ENCODE data around the gene FOXO3. TPM values are rescaled to one million over a fixed set of nuclear protein-coding genes. Genes with fewer than 3 reads are reported as not detected.

FOXO3 gene
- total RNA-seq (100 to 1,000 TPM in 3 of 4 donors, 10 to 100 TPM in 1; 28.3 to 160 (median 144) TPM), polyA plus RNA-seq (10 to 100 TPM; 20.6 to 76.5 (median 35.8) TPM)
- long read RNA-seq, donor 1, full-length matches to known transcripts: 32 of 45 reads
- long read RNA-seq, donor 1, partial matches to known transcripts: 7 of 45 reads
- long read RNA-seq, donor 1, other reads (novel, unspliced or antisense): 6 of 45 reads
- long read RNA-seq, donor 2, full-length matches to known transcripts: 410 of 666 reads
- long read RNA-seq, donor 2, partial matches to known transcripts: 194 of 666 reads
- long read RNA-seq, donor 2, other reads (novel, unspliced or antisense): 62 of 666 reads

DNA sequence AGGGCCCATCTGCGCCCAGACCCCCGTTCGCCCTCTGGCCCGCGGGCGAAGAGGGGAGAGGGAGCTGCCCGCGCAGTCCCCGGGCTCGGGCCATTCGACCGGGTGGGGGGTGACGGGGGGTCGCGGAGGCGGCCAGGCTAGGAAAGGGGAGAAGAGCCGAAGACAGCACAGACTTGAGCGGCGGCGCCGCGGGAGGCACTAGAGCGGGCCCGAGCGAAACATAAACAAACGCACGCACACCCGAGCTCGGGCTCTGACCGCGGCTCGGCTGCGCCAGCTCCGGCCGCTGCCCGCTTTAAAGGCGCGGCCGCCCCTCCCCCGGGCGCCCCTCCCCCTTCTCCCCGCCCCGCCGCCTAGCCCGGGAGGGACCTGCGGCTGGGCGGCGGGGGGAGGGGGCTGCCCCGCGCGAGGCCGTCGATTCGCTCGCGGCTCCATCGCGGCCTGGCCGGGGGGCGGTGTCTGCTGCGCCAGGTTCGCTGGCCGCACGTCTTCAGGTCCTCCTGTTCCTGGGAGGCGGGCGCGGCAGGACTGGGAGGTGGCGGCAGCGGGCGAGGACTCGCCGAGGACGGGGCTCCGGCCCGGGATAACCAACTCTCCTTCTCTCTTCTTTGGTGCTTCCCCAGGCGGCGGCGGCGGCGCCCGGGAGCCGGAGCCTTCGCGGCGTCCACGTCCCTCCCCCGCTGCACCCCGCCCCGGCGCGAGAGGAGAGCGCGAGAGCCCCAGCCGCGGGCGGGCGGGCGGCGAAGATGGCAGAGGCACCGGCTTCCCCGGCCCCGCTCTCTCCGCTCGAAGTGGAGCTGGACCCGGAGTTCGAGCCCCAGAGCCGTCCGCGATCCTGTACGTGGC is at the start of gene FOXO3:
Gene FOXO3 (plus strand): TSS at position 455 of the 846 bp plus-strand sequence. CDS start 292 bp downstream, at position 747.
- peak; percentile 92 to 96 for DNase-seq
- WGBS, 3 donors: 1 to 7% (median 4%) methylated on average over 27 to 109 of the region's 110 CpGs
- intact Hi-C loops (cut with DNase I): loop anchor here (5.0 kb wide), 4 partner anchors 47 to 222 kb away; no protein-coding TSS in a partner anchor
- Histone ChIP-seq H3K4me1 (peaks cover 41% of the 10 kb centered on the region), H3K9me3 (no peaks in the 10 kb centered on the region), H3K27me3 (ENCODE audit: insufficient read depth in 3 of 3, low read length in 2 of 3) (no peaks in the 10 kb centered on the region), H3K27ac (peak within 1 kb of the TSS; percentile 95), H3K36me3 (ENCODE audit: insufficient read depth in 1 of 2, low read depth in 1 of 2) (no peaks in the 10 kb centered on the region), H3K4me3 (peak within 1 kb of the TSS; percentile 76)
- TF ChIP-seq, protein P1, sequence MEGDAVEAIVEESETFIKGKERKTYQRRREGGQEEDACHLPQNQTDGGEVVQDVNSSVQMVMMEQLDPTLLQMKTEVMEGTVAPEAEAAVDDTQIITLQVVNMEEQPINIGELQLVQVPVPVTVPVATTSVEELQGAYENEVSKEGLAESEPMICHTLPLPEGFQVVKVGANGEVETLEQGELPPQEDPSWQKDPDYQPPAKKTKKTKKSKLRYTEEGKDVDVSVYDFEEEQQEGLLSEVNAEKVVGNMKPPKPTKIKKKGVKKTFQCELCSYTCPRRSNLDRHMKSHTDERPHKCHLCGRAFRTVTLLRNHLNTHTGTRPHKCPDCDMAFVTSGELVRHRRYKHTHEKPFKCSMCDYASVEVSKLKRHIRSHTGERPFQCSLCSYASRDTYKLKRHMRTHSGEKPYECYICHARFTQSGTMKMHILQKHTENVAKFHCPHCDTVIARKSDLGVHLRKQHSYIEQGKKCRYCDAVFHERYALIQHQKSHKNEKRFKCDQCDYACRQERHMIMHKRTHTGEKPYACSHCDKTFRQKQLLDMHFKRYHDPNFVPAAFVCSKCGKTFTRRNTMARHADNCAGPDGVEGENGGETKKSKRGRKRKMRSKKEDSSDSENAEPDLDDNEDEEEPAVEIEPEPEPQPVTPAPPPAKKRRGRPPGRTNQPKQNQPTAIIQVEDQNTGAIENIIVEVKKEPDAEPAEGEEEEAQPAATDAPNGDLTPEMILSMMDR (IDR thresholded peaks at IDR 0.05): no peak
- peak; percentile 57 to 64 (median 62) for ATAC-seq

DNA sequence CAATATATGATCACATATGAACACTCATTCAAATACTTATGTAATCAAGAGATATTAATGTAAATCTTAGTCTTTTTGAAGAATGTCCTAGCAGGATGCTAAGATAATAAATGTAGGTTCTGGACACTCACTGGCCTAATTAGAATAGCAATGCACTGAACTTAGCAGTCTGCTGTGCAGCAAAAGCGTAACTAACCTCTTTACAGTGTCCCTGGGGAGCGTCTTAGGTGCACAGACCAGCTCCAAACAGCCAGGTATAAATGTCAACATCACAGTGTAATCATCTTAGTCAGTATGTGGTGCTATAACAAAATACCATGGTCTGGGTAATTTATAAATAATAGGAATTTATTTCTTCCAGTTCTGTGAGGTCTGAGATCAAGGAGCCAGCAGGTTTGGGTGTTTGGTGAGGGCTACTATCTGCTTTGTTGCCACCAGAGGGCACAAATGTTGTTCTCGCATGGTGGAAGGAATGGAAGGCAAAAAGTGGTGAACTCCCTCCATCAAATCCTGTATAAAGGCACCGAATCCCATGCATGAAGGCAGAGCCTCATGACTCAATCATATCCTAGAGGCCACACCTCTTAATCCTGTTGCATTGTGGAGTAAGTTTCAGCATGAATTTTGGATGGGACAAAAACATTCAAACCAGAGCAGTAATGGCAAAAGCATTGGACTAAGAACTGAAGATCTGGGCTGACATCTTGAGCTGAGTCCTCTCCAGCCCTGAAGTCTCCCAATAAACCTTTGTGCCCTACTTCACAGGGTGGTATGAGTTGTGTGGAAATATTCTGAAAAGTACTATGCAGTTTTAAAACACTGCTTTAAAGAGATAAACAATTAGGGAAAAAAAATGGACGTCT is 41.8 kb upstream of the FOXO3 start:
- intact Hi-C loops (cut with DNase I): no loop called here
- H3K9me3 ChIP-seq: no peaks in the 10 kb centered on the region
- H3K4me1 ChIP-seq: no peaks in the 10 kb centered on the region
- WGBS, 3 donors: 82 to 83% (median 83%) methylated on average over 5 of the region's 5 CpGs
- H3K36me3 ChIP-seq (ENCODE audit: insufficient read depth in 1 of 2, low read depth in 1 of 2): peaks cover 0 to 33% of the 10 kb centered on the region in 2 donors
- H3K27ac ChIP-seq: no peak overlapping the region
- no peak overlapping the region for H3K4me3 ChIP-seq
- no peak for DNase-seq
- TF ChIP-seq, protein P1 (IDR thresholded peaks at IDR 0.05): no peak
- H3K27me3 ChIP-seq (ENCODE audit: insufficient read depth in 3 of 3, low read length in 2 of 3): no peaks in the 10 kb centered on the region
- no peak for ATAC-seq

DNA sequence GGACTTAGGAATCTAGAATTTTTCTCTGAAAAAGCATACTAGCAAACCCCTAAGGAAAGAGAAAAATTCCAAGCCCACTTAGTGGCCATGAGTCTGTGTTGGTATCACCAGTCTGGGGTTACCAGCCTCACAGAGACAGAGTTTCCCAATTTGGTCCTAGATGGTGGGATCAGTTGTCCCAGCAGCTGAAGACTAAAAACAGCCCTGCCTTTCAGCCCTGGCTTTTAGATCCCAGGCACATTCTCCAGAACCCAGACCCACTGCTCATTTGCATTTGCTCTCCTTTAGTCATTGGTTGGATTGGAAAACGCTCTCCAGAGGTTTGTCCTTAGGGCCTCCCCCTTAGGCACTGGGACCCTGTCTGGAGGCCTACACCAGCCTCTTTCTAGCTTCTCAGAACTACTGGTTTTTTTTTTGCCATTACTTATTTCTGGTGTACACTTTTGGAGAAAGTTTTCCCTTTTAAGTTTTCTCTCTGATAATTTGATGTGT is 39.1 kb upstream of the FOXO3 start:
- H3K9me3 ChIP-seq: no peaks in the 10 kb centered on the region
- ATAC-seq (no peak), DNase-seq (no peak)
- no peaks in the 10 kb centered on the region for H3K4me1 ChIP-seq
- H3K36me3 ChIP-seq (ENCODE audit: insufficient read depth in 1 of 2, low read depth in 1 of 2): peaks cover 0 to 33% of the 10 kb centered on the region in 2 donors
- H3K27ac ChIP-seq: no peak overlapping the region
- H3K27me3 ChIP-seq (ENCODE audit: insufficient read depth in 3 of 3, low read length in 2 of 3): no peaks in the 10 kb centered on the region
- WGBS, 3 donors: 88 to 89% (median 89%) methylated on average over 1 of the region's 1 CpG
- TF ChIP-seq, protein P1 (IDR thresholded peaks at IDR 0.05): no peak
- H3K4me3 ChIP-seq: no peak overlapping the region
- intact Hi-C loops (cut with DNase I): loop anchor here in 1 of 2 donors (10.0 kb wide), 2 partner anchors 407 to 537 kb away; no protein-coding TSS in a partner anchor

DNA sequence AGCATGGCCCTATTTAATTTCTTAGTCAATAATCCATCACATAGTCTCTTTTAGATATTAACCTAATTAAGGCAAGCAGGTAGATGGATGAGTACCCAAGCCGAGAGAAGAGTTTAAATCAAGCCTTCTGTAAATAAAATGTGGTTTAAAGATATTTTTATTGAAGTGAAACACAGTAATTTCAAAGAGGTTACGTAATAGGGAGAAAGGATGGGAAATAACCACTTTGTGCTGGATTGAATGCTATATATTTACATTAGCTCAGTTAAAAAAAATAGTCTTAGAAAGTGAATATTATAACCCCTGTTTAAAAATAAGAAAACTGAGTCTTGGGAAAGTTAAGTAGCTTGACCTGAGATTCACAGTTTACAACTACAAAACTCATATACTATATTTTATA is 37.0 kb upstream of the FOXO3 start:
- TF ChIP-seq, protein P1 (IDR thresholded peaks at IDR 0.05): no peak
- H3K4me1 ChIP-seq: no peaks in the 10 kb centered on the region
- 93 to 97% (median 94%) methylated on average over 2 of the region's 2 CpGs for WGBS, 3 donors
- peaks cover 0 to 33% of the 10 kb centered on the region in 2 donors for H3K36me3 ChIP-seq (ENCODE audit: insufficient read depth in 1 of 2, low read depth in 1 of 2)
- DNase-seq (no peak), ATAC-seq (no peak)
- intact Hi-C loops (cut with DNase I): loop anchor here in 1 of 2 donors (10.0 kb wide), 2 partner anchors 409 to 539 kb away; no protein-coding TSS in a partner anchor
- H3K9me3 ChIP-seq: no peaks in the 10 kb centered on the region
- no peak overlapping the region for H3K4me3 ChIP-seq
- H3K27me3 ChIP-seq (ENCODE audit: insufficient read depth in 3 of 3, low read length in 2 of 3): no peaks in the 10 kb centered on the region
- no peak overlapping the region for H3K27ac ChIP-seq

All from psoas muscle (tissue), 8 donors.